Activated naive CD8-positive, alpha-beta T cell treated with anti-CD3 and anti-CD28 coated beads, Interleukin-2, amount 50 U/mL, for 16 hours (primary cell): ENCODE measurements around the gene MLKL.
"Not testable (repeated sequence)": the region's sequence is repeated elsewhere in the genome, so short reads cannot be mapped to it uniquely, and the experiment has no call there.

Source experiments
- DNase-seq: peaks from one replicate; pipeline ENCODE4 v3.0.0-alpha.2; 2020; ENCODE audit warnings: low read depth, low spot score

The MLKL gene

DNA sequence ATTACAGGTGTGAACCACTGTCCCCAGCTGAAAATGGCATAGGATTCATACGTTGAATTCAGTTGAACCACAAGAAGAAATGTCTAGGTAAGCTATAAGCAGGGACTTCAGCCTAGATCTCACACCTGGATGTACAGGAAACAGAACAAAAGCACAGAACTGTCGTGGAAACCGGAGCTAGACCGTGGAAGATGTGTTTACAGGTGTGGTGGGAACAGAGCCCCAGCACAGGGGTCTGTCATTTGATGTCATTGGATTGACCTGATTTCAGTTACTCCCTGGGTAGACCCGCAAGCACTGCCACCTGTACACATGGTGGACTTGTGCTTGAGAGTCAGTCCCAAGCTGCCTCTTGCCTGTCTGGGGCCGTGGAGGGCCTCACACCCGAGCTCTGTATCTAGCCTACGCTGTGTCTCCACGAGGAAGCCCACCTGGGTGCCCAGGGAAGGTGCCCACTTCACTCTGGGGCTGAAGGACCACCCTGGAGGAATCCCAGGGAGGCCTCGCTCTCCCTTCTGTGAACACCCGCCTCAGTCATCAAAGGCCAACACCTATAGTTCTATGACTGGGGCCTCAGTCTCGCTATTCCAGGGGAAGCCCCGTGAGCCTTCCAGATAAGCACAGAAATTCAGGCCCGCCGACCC lies 32.2 kb upstream of the MLKL start:
- no peak for DNase-seq

DNA sequence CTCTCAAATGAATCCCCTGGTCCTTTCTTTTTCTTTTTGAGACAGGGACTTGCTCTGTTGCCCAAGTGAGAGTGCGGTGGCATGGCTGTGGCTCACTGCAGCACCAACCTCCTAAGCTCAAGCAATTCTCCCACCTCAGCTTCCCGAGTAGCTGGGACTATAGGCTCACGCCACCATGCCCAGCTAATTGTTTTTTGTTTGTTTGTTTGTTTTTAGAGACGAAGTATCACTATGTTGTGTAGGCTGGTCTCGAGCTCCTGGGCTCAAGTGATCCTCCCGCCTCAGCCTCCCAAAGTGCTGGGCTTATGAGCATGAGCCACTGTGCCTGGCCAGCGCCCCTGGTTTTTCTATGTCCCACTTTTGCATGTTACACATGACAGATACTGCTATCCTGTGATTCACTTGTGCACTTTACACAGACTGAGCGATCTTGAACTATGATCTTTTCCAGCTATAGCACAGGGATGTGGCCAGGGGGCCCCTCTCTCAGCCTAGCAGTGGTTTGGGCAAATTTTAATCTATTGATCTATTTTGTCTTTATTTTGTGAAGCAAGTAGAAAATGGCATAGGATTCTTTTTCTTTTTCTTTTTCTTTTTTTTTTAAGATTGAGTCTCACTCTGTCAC lies 31.3 kb upstream of the MLKL start:
- DNase-seq, result no peak

DNA sequence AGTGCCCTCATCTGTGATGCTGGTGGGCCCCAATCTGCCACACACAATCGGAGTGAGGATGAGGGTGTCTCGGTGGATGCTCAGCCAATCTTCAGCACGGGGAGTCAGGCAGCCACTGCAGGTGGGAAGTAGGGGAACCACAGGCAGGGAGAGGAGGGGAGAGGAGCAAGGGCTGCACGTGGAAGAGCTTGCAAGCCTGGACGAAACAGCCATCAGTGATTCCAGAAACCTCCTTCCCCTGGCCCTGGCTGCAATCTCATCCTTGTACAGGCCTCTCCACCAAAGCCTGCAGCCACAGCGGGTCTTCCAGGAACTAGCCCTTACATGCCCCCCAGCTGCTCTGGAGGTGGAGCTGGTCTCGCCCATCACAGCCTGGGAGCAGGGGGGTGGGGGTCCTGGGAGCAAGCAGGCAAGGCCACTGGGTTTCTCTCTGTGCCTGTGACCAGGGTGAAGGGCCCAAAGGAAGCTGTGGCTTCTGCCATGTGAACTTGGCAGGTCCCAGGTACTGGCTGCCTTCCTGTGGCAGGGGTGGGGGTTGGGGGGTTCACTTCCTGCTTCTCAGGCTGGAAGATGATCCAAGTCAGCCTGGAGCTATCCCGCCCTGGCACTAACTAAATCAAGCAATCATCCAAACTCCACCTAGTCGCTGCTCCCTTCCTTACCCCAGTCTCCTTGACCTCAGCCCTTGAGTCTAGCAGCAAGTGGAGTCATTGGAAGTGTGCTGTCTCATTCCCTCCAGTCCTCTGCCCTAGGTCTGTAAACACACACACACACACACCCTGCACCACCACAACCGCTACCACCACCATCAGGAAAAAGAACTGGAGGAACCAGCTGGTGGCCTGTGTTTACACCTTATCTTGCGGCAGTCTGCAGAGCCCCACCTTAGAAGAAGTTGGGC lies 29.4 kb upstream of the MLKL start:
- DNase-seq, result no peak

DNA sequence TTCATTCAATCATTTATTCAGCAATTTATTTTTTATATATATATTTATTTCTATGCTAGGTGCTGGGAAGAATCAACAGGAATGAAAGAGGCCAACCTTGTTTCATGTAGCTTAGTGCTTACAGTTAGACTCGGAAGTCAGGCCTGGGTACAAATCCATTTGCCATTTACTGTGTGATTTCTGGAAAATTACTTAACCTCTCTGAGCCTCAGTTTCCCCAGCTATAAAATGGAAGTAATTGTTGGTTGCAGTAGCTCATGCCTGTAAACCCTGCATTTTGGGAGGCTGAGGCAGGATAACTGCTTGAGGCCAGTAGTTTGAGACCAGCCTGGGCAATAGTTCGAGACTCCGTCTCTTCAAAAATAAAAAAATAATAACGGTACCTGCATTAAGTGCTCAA lies 27.2 kb upstream of the MLKL start:
- no peak for DNase-seq

DNA sequence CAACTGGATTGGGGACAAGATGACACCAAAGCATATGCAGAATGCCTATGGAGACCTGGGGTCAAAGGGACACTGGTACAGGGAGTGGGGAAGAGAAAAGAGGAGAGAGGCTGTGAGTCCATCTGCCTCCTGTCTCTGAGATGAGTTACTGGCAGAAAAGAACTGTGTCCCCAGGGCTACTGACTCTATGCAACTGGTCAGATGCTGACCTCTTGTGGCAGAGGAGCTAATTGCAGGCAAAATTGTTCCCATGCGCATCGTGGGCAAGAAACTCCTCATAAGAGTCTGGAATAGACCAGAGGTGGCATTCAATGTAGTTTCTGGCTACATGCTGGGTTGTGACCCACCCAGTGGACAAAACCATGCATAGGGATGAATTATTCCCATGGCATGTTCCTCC lies 26.1 kb upstream of the MLKL start:
- no peak for DNase-seq

DNA sequence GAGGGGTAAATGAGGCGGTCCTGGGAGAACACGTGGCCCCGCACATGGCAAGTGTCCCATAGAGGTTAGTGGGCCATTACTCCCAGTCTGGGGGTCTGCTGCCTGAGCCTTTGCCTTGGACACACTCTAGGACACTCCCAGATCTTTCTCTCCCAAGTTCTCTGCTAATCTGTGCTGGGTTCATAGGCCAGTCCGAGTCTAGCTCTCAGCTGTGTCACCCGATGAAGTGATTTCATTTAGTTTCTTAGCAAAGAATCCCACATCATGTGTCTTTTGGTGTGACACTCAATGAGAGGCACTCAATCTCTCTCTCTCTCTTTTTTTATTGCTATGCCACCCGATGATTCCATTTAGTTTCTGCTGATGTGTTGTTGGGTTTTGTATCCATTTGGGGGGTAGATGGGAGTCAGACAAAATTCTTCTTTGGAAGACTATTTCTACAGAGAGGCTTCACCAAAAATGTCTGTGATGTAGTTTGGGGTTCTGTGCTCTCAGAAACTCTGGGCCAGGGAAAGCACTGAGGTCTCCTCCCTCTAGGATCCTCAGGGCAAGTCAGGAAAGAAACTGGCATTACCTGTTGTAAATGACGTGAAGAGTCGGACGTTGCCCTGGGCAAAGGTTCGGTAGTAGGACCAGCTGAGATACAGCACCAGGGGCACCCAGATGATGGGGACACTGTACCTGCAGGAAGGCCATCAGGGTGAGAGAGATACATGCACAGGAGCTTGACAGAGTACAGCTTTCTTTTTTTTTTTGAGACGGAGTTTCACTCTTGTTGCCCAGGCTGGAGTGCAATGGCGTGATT lies 25.2 kb upstream of the MLKL start:
- DNase-seq, result no peak

DNA sequence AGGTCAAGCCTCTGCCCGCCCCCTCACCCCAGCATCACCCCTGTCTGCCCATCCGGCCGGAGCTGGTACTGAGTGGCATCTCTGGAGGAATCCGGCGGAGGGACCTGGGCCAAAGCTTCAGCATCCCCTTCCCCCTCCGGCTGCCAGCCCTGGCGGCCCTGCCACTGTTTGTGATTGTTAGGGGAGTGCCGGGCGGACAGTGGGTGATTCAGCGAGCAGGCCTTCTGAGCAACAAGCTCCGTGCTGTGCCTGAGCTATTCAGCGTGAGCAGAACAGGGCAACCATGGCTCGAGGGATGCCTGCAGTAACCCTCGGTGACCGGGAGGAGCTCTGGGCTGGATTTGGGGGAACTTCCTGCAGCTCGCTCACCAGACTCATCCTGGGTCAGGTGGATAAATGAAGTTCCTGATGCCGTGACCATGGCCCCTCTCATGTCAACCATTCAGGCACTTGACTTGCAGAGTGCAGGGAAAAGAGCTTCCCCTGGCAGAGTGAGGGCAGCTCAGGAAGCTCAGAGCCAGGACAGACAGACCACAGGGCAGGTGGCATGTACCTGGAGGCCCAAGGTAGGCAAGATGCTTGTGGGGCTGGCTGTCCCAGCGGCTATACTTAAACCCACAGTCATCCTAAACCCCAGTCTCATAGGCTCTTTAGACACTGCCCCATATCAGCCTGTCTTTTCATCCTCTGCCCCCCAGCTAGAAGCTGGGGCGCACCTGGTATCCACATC lies 24.3 kb upstream of the MLKL start:
- no peak for DNase-seq

DNA sequence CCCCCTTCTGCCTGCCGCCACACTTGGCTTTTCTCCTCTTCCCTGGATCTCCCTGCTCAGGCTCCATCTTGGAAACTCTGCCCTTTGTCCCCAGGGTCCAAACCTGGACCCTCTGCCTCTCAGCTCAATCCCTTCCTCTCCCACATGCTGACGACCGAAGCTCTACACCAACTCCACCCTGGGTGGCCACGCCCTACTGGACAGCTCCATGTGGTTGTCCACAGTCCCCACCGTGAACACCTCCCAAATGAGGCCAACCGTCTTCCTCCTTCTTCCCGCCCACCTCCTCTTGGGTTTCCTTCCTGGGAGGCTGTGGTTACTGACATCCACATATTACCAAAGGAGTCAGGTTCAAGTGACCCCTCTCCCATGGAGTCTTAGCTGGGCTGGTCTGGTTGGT lies 22.6 kb upstream of the MLKL start:
- no peak for DNase-seq

DNA sequence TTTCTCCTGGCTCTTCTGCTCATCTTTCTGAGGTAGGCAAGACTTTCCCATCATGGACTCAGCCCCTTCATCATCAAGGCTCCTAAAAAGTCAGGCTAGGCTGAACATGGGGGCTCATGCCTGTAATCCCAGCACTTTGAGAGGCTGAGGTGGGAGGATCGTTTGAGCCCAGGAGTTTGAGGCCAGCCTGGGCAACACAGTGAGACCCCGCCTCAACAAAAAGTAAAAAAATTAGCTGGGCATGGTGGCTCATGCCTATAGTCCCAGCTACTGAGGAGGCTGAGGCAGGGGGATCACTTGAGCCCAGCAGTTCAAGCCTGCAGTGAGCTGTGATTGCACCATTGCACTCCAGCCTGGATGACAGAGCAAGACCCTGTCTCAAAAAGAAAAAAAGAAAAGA lies 21.5 kb upstream of the MLKL start:
- not testable (repeated sequence) for DNase-seq

DNA sequence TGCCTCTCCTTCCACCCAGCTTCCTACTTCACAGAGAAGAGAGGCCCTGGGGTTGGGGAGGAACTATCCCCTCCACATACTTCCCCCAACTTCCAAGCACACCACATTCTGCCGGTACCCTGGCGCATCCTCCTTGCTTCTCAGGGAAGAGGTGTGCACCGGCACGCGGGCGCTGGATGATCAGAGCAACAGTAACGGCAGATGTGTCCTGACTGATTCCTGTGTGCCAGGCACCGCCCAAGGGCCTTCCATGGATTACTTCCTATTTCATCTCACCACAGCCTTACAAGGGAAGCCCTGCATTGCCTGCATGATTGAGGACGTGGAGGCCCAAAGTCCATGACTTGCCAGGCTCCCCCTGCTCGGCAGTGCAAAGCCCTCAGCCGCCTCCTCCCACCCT lies 21.1 kb upstream of the MLKL start:
- DNase-seq, result no peak

DNA sequence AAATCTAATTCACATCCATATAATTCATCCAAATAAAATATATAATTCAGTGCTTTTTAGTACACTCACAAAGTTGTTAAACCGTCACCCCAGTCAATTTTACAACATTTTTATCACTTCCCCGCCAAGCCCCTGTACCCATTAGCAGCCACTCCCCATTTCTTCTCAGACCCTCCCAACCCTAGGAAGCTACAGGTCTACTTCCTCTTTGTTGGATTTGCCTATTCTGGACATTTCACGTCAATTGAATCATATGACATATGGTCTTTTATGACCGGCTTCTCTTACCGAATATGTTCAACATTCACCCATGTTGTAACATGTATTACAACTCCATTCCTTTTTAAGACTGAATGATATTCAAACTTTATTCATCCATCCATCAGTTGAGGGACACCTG lies 19.9 kb upstream of the MLKL start:
- DNase-seq, result no peak

DNA sequence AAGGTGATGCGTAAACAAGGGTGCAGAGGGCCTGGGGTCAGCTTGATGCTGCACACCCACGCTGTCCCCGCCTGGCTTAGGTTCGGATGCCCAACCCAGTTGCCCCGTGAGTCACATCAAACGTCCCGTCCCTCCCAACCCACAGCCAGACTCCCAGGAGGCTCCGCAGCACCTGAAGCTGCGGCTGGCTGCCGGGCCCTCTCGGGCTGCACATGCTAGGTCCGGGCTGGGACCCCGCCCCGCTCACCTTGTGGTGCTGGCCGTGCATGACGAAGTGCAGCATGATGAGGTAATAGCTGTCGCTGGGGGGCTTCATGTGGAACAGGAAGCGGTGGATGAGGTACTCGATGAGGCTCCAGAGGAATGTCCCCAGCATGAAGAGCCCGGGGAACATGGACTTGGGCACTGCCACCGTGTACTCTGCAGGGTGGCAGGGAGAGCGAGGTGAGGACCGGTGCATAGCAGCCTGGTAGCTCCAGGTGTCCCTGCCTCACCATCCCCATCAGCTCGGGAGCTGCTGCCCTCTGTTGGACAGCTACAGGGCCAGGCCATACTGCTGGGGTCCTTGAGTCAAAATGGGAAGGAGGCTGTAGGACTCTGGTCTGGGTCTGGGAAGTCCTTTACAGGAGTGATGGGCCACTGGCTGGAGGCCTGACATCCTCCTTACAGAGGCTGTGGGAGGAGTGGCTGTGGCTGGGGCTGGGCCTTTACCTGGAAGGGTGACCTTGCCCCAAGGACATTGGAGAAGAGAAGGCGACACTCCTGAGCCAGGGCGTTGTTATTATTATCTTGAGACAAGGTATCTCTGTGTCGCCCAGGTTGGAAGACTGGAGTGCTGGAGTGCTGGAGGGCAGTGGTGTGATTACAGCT lies 18.3 kb upstream of the MLKL start:
- no peak for DNase-seq

DNA sequence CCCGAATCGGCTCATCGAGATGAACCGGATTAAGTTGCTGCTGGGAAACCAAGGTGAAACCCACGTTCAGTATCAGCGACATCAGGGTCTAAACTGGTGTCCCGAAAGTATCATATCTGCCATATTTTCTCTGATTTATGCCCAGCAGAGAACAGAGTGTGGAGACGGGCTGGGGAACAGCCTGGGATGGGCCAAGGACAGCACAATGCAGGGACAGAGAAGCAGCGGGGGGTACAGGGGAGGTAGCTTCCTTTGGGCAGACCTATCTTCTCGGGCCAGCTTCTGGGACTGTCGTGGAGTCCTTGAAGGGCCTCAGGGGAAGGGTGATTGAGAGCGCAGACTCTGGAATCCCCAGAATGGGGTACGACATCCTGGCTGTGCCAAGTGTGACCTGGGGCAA lies 17.5 kb upstream of the MLKL start:
- DNase-seq, result no peak

DNA sequence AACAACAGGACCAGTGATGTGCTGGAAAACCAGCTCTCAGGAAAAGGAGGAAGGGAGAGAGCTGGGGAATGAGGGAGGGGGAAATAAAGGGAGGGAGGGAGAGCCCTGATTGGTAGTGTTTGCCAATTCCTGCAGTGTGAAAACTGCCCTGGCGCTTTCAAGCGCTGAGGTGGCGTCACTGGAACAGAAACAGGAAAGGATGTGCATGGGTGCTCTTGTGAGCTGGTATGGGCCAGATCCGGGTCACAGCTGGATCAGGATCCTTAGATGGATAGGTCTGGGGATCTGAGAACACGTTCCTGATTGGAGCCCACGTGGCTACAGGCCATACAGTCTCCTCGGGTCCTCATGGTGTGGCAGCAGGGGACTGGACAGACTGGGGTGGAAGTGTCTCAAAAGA lies 16.7 kb upstream of the MLKL start:
- DNase-seq, result no peak

DNA sequence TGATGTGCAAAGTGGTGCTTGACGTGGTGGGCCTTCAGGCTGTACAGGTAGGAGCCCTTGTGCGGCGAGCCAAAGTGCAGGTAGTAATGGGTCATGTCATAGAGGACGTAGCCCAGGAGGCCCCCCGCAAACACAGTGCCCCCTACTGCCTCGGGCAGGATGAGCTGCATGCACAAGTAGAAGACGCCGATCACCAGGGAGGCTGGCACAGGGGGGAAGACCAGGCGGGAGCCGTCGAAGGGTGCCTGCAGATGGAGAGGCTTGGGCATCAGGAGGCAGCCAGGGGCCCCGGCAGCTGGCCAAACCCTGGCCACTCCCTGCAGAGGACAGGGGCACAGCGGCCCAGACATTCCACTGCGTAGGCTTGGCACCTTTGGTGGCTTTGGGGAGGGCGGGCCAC lies 15.7 kb upstream of the MLKL start:
- no peak for DNase-seq

DNA sequence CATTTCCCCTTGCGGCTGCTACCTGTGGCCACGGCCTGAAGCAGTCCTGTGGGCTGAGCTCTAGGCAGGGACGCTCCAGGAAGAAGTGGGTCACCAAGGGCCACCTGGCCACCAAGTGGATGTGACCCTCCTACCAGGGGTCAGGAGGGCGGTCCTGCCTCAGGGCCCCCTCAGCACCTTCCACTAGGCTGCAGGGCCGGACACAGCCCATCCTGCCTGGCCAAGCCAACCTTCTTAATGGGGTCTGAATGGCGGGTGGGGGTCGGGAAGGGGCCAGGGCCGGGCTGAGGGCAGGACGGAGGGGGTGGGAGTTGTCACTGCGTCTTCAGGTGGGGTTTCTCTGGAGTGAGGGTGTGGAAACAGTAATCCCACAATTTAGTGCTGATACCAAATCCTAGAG lies 13.2 kb upstream of the MLKL start:
- no peak for DNase-seq

DNA sequence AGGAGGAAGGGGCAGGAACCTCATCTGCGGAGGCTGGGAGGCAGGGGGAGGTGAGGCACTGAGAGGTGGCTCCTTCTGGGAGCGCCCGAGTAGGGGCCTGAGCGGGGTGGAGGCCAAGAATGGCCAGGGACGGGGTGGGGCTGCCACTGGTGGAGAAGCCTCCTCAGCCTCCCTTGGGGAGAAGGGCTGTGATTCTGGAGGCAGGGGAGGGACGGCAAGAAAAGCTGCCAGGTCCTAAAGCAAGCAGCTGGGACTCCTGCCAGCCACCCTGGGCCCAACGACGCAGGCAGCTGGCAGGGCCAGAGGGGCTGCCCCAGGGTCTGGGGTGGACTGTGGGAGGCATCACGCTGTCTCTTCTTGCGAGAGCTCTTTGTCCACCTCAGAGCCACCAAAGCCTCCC lies 12.7 kb upstream of the MLKL start:
- no peak for DNase-seq

DNA sequence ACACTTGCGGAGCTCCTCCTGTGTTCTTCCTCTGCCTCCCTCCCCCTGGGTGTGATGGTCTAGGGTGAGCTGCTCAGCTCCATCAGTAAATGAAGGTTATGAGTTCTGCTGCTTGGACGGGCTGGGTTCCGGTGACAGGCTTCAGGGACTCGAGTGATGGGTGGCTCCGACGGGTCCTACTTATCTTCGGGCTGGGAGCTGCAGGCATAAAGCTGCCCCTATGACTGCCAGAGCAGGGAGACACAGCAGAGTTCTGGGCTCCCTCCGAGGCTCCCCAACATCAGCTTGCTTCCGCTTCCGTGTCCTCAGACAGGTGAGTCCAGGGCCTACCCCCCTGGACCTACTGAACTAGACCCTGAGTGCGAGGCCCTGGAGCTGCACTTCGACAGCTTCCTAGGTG lies 11.3 kb upstream of the MLKL start:
- no peak for DNase-seq

DNA sequence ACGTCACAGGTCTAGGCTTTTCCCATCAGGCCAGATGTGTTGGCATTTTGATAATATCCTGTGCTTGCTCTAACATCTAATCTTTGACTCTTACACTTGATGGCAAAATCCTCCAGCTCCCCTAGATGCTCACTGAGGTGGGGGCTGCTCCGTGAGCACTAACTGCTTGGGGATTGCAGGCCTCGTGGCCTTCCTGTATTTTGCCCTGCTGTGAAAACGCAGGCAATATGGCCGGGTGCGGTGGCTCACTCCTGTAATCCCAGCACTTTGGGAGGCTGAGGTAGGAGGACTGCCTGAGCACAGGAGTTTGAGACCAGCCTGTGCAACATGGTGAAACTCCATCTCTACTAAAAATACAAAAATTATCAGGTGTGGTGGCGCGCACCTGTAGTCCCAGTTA lies 9.7 kb upstream of the MLKL start:
- DNase-seq, result no peak

DNA sequence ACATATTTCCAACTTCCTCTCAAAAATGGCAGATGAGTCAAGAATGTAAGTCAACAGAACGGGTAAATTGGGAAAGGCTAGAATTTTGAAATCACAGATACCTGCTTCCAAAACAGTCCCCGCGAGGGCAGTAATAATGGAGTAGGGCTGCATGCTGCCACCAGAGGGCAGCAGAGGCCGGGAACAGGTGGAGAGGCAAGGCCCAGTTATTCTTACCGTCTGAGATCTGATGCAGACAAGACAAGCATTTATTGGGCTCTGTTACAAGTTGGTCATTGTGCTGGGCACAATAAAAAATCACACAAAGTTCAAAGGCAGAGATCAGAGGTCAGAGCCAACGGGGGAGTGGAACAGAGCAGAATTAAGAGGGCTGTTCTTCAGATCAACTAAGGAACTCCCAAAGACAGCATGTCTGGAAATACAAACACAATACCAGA lies 8.8 kb upstream of the MLKL start:
- DNase-seq, result peak; percentile 62

DNA sequence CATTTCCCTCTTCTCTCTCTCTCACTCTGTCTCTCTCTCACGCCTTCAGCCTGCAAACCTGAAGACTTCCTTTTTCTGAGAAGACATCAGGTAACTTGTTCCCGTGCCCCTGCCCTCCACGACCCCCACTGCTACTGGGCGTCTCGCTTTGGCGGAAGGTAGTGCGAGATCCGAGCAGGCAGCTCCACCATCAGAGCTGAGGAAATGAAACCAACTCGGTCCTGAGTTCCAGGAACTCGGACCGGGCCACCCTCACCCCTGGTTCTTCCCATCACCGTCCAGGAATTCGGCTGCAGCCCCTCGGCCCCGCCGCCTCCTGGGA lies 585 bp downstream of the MLKL start:
- DNase-seq, result no peak
